Mesenchymal stem cell (in vitro differentiated cells and primary cell): ENCODE measurements around the gene GRM1.

Experiments used
- DNase-seq: peaks from one replicate; pipeline ENCODE4 v3.0.0-alpha.2; 2013
- H2AFZ ChIP-seq: one replicate; pipeline ENCODE4 v1.6.1; 2013; ENCODE audit warnings: low read depth, mild to moderate bottlenecking, control low read depth, inconsistent platforms, low read length, moderate library complexity
- H2AK5ac ChIP-seq: 2 replicates; pipeline ENCODE4 v1.6.1; 2013; ENCODE audit warnings: low read length, moderate library complexity, mild to moderate bottlenecking, inconsistent platforms; ENCODE audit not compliant: severe bottlenecking
- H2BK120ac ChIP-seq: one replicate; pipeline ENCODE4 v1.6.1; 2013; ENCODE audit warnings: low read depth, mild to moderate bottlenecking, inconsistent platforms, low read length, moderate library complexity
- H2BK12ac ChIP-seq, 2 experiments: one replicate each; pipeline ENCODE4 v1.6.1; 2013; ENCODE audit warnings: inconsistent platforms in 2 of 2, low read length in 2 of 2, mild to moderate bottlenecking in 2 of 2, moderate library complexity in 2 of 2, control low read depth in 1 of 2
- H2BK15ac ChIP-seq: one replicate; pipeline ENCODE4 v1.6.1; 2013; ENCODE audit warnings: mild to moderate bottlenecking, low read depth, inconsistent platforms; ENCODE audit not compliant: poor library complexity, severe bottlenecking
- H2BK5ac ChIP-seq: 2 replicates; pipeline ENCODE4 v1.6.1; 2013; ENCODE audit warnings: low read depth, mild to moderate bottlenecking, low read length, control low read depth, inconsistent platforms; ENCODE audit not compliant: poor library complexity, severe bottlenecking
- H3K14ac ChIP-seq, 2 experiments: one replicate each; pipeline ENCODE4 v1.6.1; 2013; ENCODE audit warnings: inconsistent platforms in 2 of 2, low read length in 2 of 2, control low read depth in 1 of 2, mild to moderate bottlenecking in 1 of 2, moderate library complexity in 1 of 2
- H3K18ac ChIP-seq, 2 experiments: one replicate each; pipeline ENCODE4 v1.6.1; 2013; ENCODE audit warnings: inconsistent platforms in 2 of 2, low read length in 2 of 2, control low read depth in 1 of 2, low read depth in 1 of 2, mild to moderate bottlenecking in 1 of 2
- H3K23ac ChIP-seq, 2 experiments: one replicate each; pipeline ENCODE4 v1.6.1; 2013; ENCODE audit warnings: inconsistent platforms in 2 of 2, low read length in 2 of 2, mild to moderate bottlenecking in 2 of 2, moderate library complexity in 2 of 2, control low read depth in 1 of 2
- H3K27ac ChIP-seq: 2 replicates; pipeline ENCODE4 v1.5.1; 2013; ENCODE audit warnings: mild to moderate bottlenecking, moderate library complexity, low read length, control low read depth, inconsistent platforms; ENCODE audit not compliant: poor library complexity, severe bottlenecking
- H3K27me3 ChIP-seq, 2 experiments: 2 replicates each; pipeline versions ENCODE4 v1.6.1 to v1.7.0; 2013; ENCODE audit warnings: low read length in 2 of 2, mild to moderate bottlenecking in 2 of 2, moderate library complexity in 2 of 2, control low read depth in 1 of 2, inconsistent platforms in 1 of 2; ENCODE audit not compliant: control insufficient read depth in 1 of 2, insufficient read depth in 1 of 2
- H3K36me3 ChIP-seq, 2 experiments: 2 replicates each; pipeline versions ENCODE4 v1.6.1 to v1.7.0; 2013; ENCODE audit warnings: low read length in 2 of 2, control low read depth in 1 of 2, inconsistent platforms in 1 of 2, low read depth in 1 of 2, mild to moderate bottlenecking in 1 of 2; ENCODE audit not compliant: insufficient read depth in 2 of 2, control insufficient read depth in 1 of 2
- H3K4ac ChIP-seq, 2 experiments: one replicate each; pipeline ENCODE4 v1.6.1; 2013; ENCODE audit warnings: inconsistent platforms in 2 of 2, low read length in 2 of 2, mild to moderate bottlenecking in 2 of 2, moderate library complexity in 2 of 2, control low read depth in 1 of 2, low read depth in 1 of 2
- H3K4me1 ChIP-seq: 2 replicates; pipeline ENCODE4 v1.6.1; 2013; ENCODE audit warnings: low read depth, low read length, control low read depth; ENCODE audit not compliant: control insufficient read depth, insufficient read depth
- H3K4me2 ChIP-seq: 2 replicates; pipeline ENCODE4 v1.6.1; 2013; ENCODE audit warnings: low read length, mild to moderate bottlenecking, inconsistent platforms; ENCODE audit not compliant: poor library complexity, severe bottlenecking
- H3K4me3 ChIP-seq, 2 experiments: 2 replicates each; pipeline versions ENCODE4 v1.5.1 to v1.7.0; 2013; ENCODE audit warnings: low read length in 2 of 2, mild to moderate bottlenecking in 2 of 2, control low read depth in 1 of 2, low read depth in 1 of 2; ENCODE audit not compliant: insufficient read depth in 1 of 2
- H3K79me1 ChIP-seq: replicated peaks from 2 replicates; pipeline ENCODE4 v1.6.1; 2013; ENCODE audit warnings: mild to moderate bottlenecking, control low read depth, low read length, inconsistent platforms; ENCODE audit not compliant: poor library complexity, severe bottlenecking
- H3K9ac ChIP-seq: 2 replicates; pipeline ENCODE4 v1.7.0; 2013; ENCODE audit warnings: mild to moderate bottlenecking, low read length, moderate library complexity
- H3K9me3 ChIP-seq: 2 replicates; pipeline ENCODE4 v1.7.0; 2013; ENCODE audit warnings: mild to moderate bottlenecking, low read length; ENCODE audit not compliant: control insufficient read depth
- H4K8ac ChIP-seq: one replicate; pipeline ENCODE4 v1.6.1; 2013; ENCODE audit warnings: inconsistent platforms, mild to moderate bottlenecking, low read length, moderate library complexity
- H4K91ac ChIP-seq: one replicate; pipeline ENCODE4 v1.6.1; 2013; ENCODE audit warnings: mild to moderate bottlenecking, low read length, inconsistent platforms
- WGBS: methylation state at CpG from one replicate; pipeline ENCODE4 v1.1.7; 2013; ENCODE audit warnings: mixed read lengths; 5-methylcytosine and 5-hydroxymethylcytosine counted together

The GRM1 gene

DNA sequence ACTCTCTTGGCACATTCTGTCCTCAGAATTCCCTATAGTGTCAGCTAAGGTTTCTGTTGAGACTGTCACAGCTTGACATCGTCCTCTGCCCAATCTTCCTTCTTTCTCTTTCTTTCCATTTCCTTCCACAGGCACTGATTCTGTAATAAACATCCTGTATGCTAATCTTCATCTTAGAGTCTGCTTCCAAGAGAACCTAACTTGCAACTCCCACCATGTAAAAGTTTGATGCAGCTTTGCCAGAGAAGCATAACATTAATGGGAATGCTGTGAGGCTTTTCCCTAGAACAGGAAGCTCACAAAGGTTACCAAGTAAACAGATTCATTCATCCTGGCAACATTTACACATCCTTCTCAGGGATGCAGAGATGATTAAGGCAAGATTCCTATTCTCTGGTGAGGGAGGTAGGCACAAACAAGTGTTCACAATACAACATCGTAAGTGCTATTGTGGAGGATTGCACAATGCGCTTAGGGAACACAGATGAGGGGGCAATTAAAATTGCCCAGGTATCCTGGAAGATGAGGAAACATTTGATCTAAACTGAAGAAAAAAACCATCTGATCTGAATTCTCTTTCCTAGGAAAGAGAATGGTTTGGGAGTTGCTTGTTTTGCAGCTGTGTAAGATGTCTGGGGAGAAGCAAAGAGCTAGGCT, 74.7 kb downstream of the GRM1 start:
- H2BK120ac ChIP-seq, result no peak overlapping the region
- H4K91ac ChIP-seq, result no peak overlapping the region
- H3K9ac ChIP-seq, result no peak overlapping the region

DNA sequence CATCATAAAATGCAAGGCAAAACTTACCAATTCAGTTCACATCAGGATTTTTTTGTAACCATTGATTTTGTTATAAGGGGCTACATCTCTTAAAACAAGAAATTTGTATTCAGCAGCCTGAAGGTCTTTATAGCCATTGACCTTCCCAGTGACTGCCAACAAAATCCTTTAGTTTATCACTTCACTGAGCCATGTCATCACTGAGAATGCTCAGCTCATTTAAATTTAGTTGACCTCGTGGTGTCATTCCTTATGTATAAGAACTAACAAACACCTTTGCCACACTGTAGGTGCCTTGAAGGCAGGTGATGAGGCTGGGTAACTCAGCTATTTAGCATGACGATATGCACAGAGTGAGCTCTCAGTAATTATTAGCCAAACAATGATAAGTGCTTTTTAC, 77.7 kb downstream of the GRM1 start:
- no peak for DNase-seq

More for the DNA sequence above, 74.7 kb downstream of the GRM1 start:
- no peak overlapping the region for H2BK5ac ChIP-seq
- DNase-seq, result no peak
- no peak overlapping the region for H2AK5ac ChIP-seq
- no peak overlapping the region for H3K18ac ChIP-seq
- 83% methylated on average over 3 of the region's 3 CpGs for WGBS
- no peak overlapping the region for H2AFZ ChIP-seq
- no peak overlapping the region for H3K27ac ChIP-seq
- no peak overlapping the region for H4K8ac ChIP-seq
- no peak overlapping the region for H3K4me2 ChIP-seq
- no peak overlapping the region for H3K23ac ChIP-seq
- no peak overlapping the region for H2BK12ac ChIP-seq
- no peaks in the 10 kb centered on the region for H3K9me3 ChIP-seq
- H3K4me3 ChIP-seq, result no peak overlapping the region
- H3K14ac ChIP-seq, result no peak overlapping the region
- H3K4me1 ChIP-seq, result no peaks in the 10 kb centered on the region
- H3K79me1 ChIP-seq, result no peaks in the 10 kb centered on the region
- no peak overlapping the region for H3K4ac ChIP-seq
- no peaks in the 10 kb centered on the region for H3K27me3 ChIP-seq
- no peak overlapping the region for H2BK15ac ChIP-seq
- H3K36me3 ChIP-seq, result no peaks in the 10 kb centered on the region

DNA sequence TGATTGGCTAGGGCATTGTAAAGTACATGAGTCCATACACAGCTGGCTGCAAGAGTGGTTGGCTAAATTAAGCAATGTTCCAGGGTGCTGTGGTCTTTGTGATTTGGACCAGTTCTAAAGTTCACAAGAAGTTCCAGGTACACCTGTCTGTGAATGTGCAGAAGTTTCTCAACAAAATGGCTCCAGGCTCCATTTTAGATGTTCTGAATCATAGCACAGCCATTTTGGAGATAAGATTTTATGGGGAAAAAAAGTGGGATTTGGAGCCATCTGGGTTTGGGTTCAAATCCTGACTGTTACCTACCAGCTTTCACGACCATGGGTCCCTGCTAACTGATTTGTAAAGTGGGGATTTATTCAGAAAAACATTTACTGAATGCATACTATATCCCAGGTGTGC, 82.1 kb downstream of the GRM1 start:
- no peak overlapping the region for H2AFZ ChIP-seq
- H2BK5ac ChIP-seq, result no peak overlapping the region
- no peak overlapping the region for H2BK15ac ChIP-seq
- no peaks in the 10 kb centered on the region for H3K4me1 ChIP-seq
- no peak overlapping the region for H3K27ac ChIP-seq
- no peak overlapping the region for H3K14ac ChIP-seq
- H3K9ac ChIP-seq, result no peak overlapping the region
- H3K23ac ChIP-seq, result no peak overlapping the region
- no peak for DNase-seq
- H3K36me3 ChIP-seq, result no peaks in the 10 kb centered on the region
- no peak overlapping the region for H2AK5ac ChIP-seq
- no peaks in the 10 kb centered on the region for H3K9me3 ChIP-seq
- no peaks in the 10 kb centered on the region for H3K79me1 ChIP-seq
- no peaks in the 10 kb centered on the region for H3K27me3 ChIP-seq
- H4K8ac ChIP-seq, result no peak overlapping the region
- no peak overlapping the region for H2BK120ac ChIP-seq
- no peak overlapping the region for H3K4ac ChIP-seq
- no peak overlapping the region for H3K18ac ChIP-seq
- H3K4me3 ChIP-seq, result no peak overlapping the region
- H4K91ac ChIP-seq, result no peak overlapping the region
- no peak overlapping the region for H2BK12ac ChIP-seq
- no CpG with 5 or more reads among the region's 1 CpG for WGBS
- H3K4me2 ChIP-seq, result no peak overlapping the region

More for the DNA sequence above, 77.7 kb downstream of the GRM1 start:
- Histone ChIP-seq H3K27me3 (no peaks in the 10 kb centered on the region), H2AFZ (no peak overlapping the region), H3K4ac (no peak overlapping the region), H2BK12ac (no peak overlapping the region), H3K14ac (no peak overlapping the region), H2BK15ac (no peak overlapping the region), H3K9ac (no peak overlapping the region), H4K91ac (no peak overlapping the region), H3K27ac (no peak overlapping the region), H4K8ac (no peak overlapping the region), H3K4me2 (no peak overlapping the region), H3K18ac (no peak overlapping the region), H2BK120ac (no peak overlapping the region), H2BK5ac (no peak overlapping the region), H3K23ac (no peak overlapping the region), H2AK5ac (no peak overlapping the region), H3K9me3 (no peaks in the 10 kb centered on the region), H3K4me1 (no peaks in the 10 kb centered on the region), H3K79me1 (no peaks in the 10 kb centered on the region), H3K4me3 (no peak overlapping the region), H3K36me3 (no peaks in the 10 kb centered on the region)
- 52% methylated on average over 2 of the region's 2 CpGs for WGBS

DNA sequence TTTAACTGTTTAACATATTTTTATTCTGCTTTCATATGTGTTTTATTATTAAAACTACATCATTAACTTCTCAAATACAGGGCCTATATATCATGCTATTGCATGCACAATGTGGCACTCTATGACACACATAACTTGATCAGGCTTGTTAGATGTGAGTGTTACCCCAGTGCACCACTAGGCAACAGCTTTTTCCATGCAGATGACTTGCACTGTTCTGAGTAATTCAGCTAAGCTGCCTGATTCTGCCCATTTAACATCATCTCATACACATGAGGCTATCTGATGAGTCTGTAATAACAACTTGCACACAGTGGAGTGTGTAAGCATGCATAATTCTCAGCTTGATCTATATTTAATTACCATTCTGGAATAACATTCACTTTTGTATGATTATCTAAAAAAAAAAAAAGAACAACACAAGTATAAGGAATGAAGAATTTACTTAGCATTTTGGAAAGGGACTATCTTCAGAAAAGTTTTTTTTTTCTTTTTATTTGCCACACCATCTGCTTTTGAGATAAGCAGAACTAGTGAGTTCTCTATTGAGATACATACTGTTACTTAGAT, 83.1 kb downstream of the GRM1 start:
- no peak overlapping the region for H4K91ac ChIP-seq
- H2AFZ ChIP-seq, result no peak overlapping the region
- H3K79me1 ChIP-seq, result no peaks in the 10 kb centered on the region
- DNase-seq, result no peak
- no peak overlapping the region for H3K4me2 ChIP-seq
- H2BK120ac ChIP-seq, result no peak overlapping the region
- no peaks in the 10 kb centered on the region for H3K36me3 ChIP-seq
- H3K27me3 ChIP-seq, result no peaks in the 10 kb centered on the region
- H2BK15ac ChIP-seq, result no peak overlapping the region
- no peak overlapping the region for H2BK12ac ChIP-seq
- no peak overlapping the region for H4K8ac ChIP-seq
- H3K4me3 ChIP-seq, result no peak overlapping the region
- H3K23ac ChIP-seq, result no peak overlapping the region
- no peak overlapping the region for H2BK5ac ChIP-seq
- no peak overlapping the region for H3K27ac ChIP-seq
- no peaks in the 10 kb centered on the region for H3K4me1 ChIP-seq
- H2AK5ac ChIP-seq, result no peak overlapping the region
- H3K14ac ChIP-seq, result no peak overlapping the region
- no peaks in the 10 kb centered on the region for H3K9me3 ChIP-seq
- H3K18ac ChIP-seq, result no peak overlapping the region
- no peak overlapping the region for H3K4ac ChIP-seq
- no peak overlapping the region for H3K9ac ChIP-seq
